ENCODE data around the gene SPRY2.

DNA sequence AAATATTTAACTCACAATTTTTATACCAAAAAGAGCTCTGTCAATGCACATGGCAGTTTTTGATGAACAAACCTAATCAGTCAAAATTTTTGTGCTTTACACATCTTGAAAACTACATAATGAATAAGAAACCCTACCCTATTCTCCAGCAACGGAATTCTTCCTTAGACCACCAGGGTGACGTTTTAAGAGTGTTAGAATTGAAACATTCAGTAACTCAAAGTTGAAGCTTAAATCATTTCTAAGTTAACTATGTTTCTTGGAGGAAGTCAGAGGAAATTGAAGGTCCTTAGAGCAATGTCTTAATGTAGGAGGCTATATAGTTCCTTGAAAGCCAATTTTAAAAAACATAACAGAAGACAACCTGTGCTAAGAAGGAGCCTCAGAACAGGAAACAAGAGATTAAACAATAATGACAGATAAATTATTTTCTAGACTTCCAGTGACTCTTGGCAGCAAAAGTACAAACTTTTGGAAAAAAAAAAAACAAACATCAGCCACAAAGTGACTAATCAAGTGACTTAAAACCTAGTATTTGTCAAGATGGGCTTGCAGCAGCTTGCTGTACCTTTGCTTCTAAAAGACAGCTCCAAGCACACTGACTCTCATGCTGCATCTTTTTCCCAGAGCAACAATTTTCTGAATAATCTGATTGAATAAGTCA is 6.2 kb downstream of the SPRY2 start:
- TF ChIP-seq TARDBP (IDR thresholded peaks at IDR 0.05) (no peak), CTBP1 (IDR thresholded peaks at IDR 0.05; ENCODE audit: borderline replicate concordance) (no peak), ELF4 (IDR thresholded peaks at IDR 0.05) (no peak), FOXM1 (IDR thresholded peaks at IDR 0.05; ENCODE audit: borderline replicate concordance) (no peak), FOXK2 (IDR thresholded peaks at IDR 0.05) (no peak), SUZ12 (IDR thresholded peaks at IDR 0.05) (no peak), BHLHE40 (IDR thresholded peaks at IDR 0.05; ENCODE audit: borderline replicate concordance) (no peak), FOXA1 (IDR thresholded peaks at IDR 0.05) (no peak), ARNT (IDR thresholded peaks at IDR 0.05) (no peak), L3MBTL2 (conservative IDR thresholded peaks at IDR 0.05) (no peak), ZNF384 (IDR thresholded peaks at IDR 0.05) (no peak), HDGF (IDR thresholded peaks at IDR 0.05; ENCODE audit: borderline replicate concordance) (no peak)
- TF ChIP-seq, protein P1, sequence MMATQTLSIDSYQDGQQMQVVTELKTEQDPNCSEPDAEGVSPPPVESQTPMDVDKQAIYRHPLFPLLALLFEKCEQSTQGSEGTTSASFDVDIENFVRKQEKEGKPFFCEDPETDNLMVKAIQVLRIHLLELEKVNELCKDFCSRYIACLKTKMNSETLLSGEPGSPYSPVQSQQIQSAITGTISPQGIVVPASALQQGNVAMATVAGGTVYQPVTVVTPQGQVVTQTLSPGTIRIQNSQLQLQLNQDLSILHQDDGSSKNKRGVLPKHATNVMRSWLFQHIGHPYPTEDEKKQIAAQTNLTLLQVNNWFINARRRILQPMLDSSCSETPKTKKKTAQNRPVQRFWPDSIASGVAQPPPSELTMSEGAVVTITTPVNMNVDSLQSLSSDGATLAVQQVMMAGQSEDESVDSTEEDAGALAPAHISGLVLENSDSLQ (IDR thresholded peaks at IDR 0.05), result no peak

All from HEK293T (cell line).